Stimulated activated CD4-positive, alpha-beta T cell treated with anti-CD3 and anti-CD28 coated beads, Interleukin-2, amount 100 ng/mL, for 4 hours (primary cell): Measurements from ENCODE around the gene LMNTD1.
"Not testable (repeated sequence)": the region's sequence is repeated elsewhere in the genome, so short reads cannot be mapped to it uniquely, and the experiment has no call there.

Source experiments
- DNase-seq: peaks from one replicate; pipeline ENCODE4 v3.0.0-alpha.2; 2020; ENCODE audit warnings: low read depth

Gene LMNTD1

DNA sequence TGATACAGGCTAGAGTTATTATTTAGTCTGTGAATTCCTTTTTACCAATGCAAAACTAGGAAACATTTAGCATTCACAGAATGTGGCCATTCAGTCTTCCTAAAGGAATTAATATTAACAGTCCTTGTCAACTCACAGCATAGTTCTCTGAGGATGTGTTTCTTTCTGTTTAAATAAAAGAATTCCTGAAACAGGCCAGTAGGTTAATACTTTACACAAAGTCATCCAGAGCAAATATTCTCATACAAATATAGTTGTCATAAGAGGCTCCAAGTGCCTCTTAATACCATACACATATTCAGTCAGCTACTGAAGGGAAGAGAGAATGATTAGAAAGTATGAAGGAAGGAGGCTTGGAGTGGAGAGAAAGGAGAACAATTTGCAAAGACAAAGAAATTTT is 120.1 kb downstream of the LMNTD1 start:
- no peak for DNase-seq

DNA sequence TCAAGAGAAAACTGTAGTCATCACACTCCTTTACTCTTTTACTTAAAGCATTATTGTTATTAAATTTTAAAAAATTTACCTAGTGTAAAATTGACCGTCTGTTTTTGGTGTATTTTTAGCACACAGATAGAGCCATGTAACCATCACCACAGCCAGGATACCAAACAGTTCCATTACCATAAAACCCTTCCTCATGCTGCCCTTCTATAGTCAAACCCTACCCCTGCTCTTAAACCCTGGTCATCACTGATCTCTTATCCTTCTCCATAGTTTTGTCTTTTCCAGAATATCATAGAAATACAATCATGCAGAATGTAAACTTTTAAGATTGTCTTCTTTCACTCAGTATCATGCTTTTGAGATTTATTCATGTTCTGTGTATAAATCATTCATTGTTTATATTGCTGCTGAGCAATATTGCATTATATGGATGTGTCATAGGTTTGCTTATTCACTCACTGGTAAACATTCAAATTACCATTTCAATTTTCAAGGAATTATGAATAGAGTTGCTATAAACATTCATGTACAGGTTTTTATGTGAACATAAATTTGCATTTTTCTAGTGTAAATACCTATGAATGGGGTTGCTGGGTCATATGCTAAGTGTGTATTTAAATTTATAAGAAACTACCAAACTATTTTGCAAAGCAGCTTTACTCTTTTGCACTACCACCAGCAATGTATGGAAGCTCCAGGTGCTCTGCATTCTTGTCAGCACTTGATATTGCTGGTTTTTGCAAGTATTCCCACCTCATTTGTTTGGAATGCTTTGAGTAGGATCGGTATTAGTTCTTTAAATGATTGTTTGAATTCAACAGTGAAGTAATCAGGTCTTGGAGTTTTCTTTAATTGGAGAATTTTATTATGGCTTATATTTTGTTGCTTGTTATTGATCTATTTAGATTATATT is 125.5 kb downstream of the LMNTD1 start:
- no peak for DNase-seq

DNA sequence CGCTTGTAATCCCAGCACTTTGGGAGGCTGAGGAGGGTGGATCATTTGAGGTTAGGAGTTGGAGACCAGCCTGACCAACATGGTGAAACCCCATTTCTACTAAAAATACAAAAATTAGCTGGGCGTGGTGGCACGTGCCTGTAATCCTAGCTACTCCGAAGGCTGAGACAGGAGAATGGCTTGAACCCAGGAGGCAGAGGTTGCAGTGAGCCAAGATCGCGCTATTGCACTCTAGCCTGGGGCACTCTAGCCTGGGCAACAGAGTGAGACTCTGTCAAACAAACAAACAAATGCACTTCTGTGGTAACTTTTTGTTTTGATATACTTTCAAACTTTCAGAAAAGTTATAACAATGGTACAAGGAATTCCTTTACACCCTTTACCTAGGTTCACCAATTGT is 126.3 kb downstream of the LMNTD1 start:
- DNase-seq: not testable (repeated sequence)
